K562 (cell line): ENCODE measurements around the gene YOD1. TPM values are rescaled to one million over a fixed set of nuclear protein-coding genes. Genes with fewer than 3 reads are reported as not detected.

Source experiments
- ARID1B ChIP-seq: fragments of 450-650 bp; IDR thresholded peaks from 2 replicates; pipeline ENCODE4 v1.6.1; 2016; ENCODE audit warnings: antibody characterized with exemption, mild to moderate bottlenecking, inconsistent platforms
- CC2D1A ChIP-seq: fragments of 450-650 bp; IDR thresholded peaks from 2 replicates; pipeline ENCODE4 v1.6.1; 2017; ENCODE audit warnings: mild to moderate bottlenecking
- CEBPG ChIP-seq, 3 experiments: fragments of 200-800 bp in 1 of 3; sonication (Bioruptor generic) in 1 of 3; sonication (generic) in 1 of 3; formaldehyde crosslinking in 1 of 3; IDR thresholded peaks in 2 of 3; conservative IDR thresholded peaks in 1 of 3; 2 replicates each; pipeline versions ENCODE4 v1.6.1 to v1.8.0; 2016 to 2022; ENCODE audit warnings: missing compliant biosample characterization in 2 of 3, missing genetic modification characterization in 2 of 3, mild to moderate bottlenecking in 1 of 3, missing genetic modification reagents in 1 of 3
- DACH1 ChIP-seq: fragments of 450-650 bp; IDR thresholded peaks from 2 replicates; pipeline ENCODE4 v1.6.1; 2018; ENCODE audit not compliant: partially characterized antibody
- ELK3 ChIP-seq: fragments of 450-650 bp; formaldehyde crosslinking; IDR thresholded peaks from 2 replicates; pipeline ENCODE4 v1.4.0; 2020; ENCODE audit warnings: mild to moderate bottlenecking
- NFIC ChIP-seq: fragments of 450-650 bp; IDR thresholded peaks from 2 replicates; pipeline ENCODE4 v1.6.1; 2017; ENCODE audit warnings: mild to moderate bottlenecking, inconsistent platforms
- RAD51 ChIP-seq: fragments of 450-650 bp; IDR thresholded peaks from 2 replicates; pipeline ENCODE4 v1.7.1; 2016; ENCODE audit warnings: low read depth, mild to moderate bottlenecking, borderline replicate concordance
- RBFOX2 ChIP-seq: fragments of 200-400 bp; formaldehyde crosslinking; IDR thresholded peaks from 2 replicates; pipeline ENCODE4 v1.6.1; 2017; ENCODE audit warnings: low read depth, mild to moderate bottlenecking, low read length, moderate library complexity
- SLC30A9 ChIP-seq: fragments of 250-450 bp; sonication (Bioruptor Pico); IDR thresholded peaks from 2 replicates; pipeline ENCODE4 v1.8.0; 2022; ENCODE audit warnings: mild to moderate bottlenecking, moderate library complexity
- ZBTB40 ChIP-seq, 2 experiments: fragments of 450-650 bp in 1 of 2; sonication (generic) in 1 of 2; formaldehyde crosslinking in 1 of 2; IDR thresholded peaks; 2 replicates each; pipeline versions ENCODE4 v1.7.1 to v1.9.0; 2016 to 2022; ENCODE audit warnings: inconsistent platforms in 1 of 2, mild to moderate bottlenecking in 1 of 2, missing genetic modification reagents in 1 of 2
- ZNF274 ChIP-seq: IDR thresholded peaks from 2 replicates; pipeline ENCODE4 v1.6.1; 2011; ENCODE audit warnings: low read depth, mild to moderate bottlenecking, low read length, moderate library complexity, borderline replicate concordance
- polyA plus RNA-seq, 8 experiments: library from polyadenylated mRNA; depleted of rRNA in 4 of 8; stranded (reverse) in 5 of 8; unstranded in 3 of 8; fragments of >200 nt; fragmentation: Nextera tagmentation in 2 of 8; fragmentation: Illumina TruSeq in 1 of 8; extraction: Ambion mirVana in 2 of 8; extraction: Trizol in 1 of 8; gene quantifications; 2 replicates each; pipeline versions ENCODE4 v1.2.1 to v1.2.3, GENCODE V29; 2011 to 2014; ENCODE audit warnings: inconsistent platforms in 1 of 8, missing spikeins in 1 of 8
- total RNA-seq, 7 experiments: library from RNA; depleted of rRNA in 6 of 7; stranded (reverse); fragments of >200 nt in 6 of 7; fragmentation: Illumina TruSeq in 2 of 7; extraction: Trizol in 2 of 7; gene quantifications; 2 replicates each; pipeline versions ENCODE4 v1.2.1 to v1.2.3, GENCODE V29; 2011 to 2021; ENCODE audit warnings: low replicate concordance in 1 of 7

The YOD1 gene
- total and polyA plus RNA-seq, 9 of the 15 experiments (the other 6 are each of a cell fraction or from before 2014, with no cell fraction given), result 18.2 to 78.1 (median 46.9) TPM

GRCh38 chr1:207024202-207025145, 26.5 kb downstream of the YOD1 start (continued):
- TF ChIP-seq ZBTB40 (IDR thresholded peaks at IDR 0.05), result no peak; the same call in 1 of the 2 replicates
- no peak for TF ChIP-seq ZBTB40 (CRISPR knock-in tag; IDR thresholded peaks at IDR 0.05)
- peak; percentile 82 for TF ChIP-seq RBFOX2
- peak; percentile 79; the same call in 1 of the 2 replicates for TF ChIP-seq ZNF274
- TF ChIP-seq RAD51, result peak; percentile 67
- peak; percentile 84 for TF ChIP-seq DACH1
- peak; percentile 99 for TF ChIP-seq CC2D1A
- TF ChIP-seq ELK3 (CRISPR knock-in tag), result peak; percentile 94
- TF ChIP-seq CEBPG (CRISPR knock-in tag; IDR thresholded peaks at IDR 0.05), result no peak
- no peak for TF ChIP-seq CEBPG (tag; conservative IDR thresholded peaks at IDR 0.05 in 1 of 2, IDR thresholded peaks at IDR 0.05 in 1 of 2)
- peak; percentile 100 for TF ChIP-seq ARID1B
- TF ChIP-seq SLC30A9, result no peak
- peak; percentile 98 for TF ChIP-seq NFIC
